ENCODE data around the gene TNS4. TPM values are rescaled to one million over a fixed set of nuclear protein-coding genes. Genes with fewer than 3 reads are reported as not detected.

The TNS4 gene
- total RNA-seq, 2 experiments from 2014 or later: 0.22 to 0.97 TPM

- ChIA-PET POLR2A (no interaction called here), CTCF (ENCODE audit: unreplicated experiment) (no interaction called here)
- H3K9me2 ChIP-seq (ENCODE audit: insufficient read depth, low read length): no peaks in the 10 kb centered on the region
- H3K27ac ChIP-seq (ENCODE audit: low read depth, low read length, poor library complexity, severe bottlenecking): no peak overlapping the region
- H3K9me3 ChIP-seq (ENCODE audit: low read length): no peaks in the 10 kb centered on the region
- no peaks in the 10 kb centered on the region for H3K4me1 ChIP-seq (ENCODE audit: insufficient read depth, low read length, poor library complexity, severe bottlenecking)
- no peaks in the 10 kb centered on the region for H4K20me1 ChIP-seq (ENCODE audit: insufficient read depth, low read length)
- BruUV-seq (replicated peaks): no TSS peak
- no peak overlapping the region for H3K4me2 ChIP-seq (ENCODE audit: low read length)
- no peak overlapping the region for H3K4me3 ChIP-seq (ENCODE audit: low read depth, low read length, poor library complexity, severe bottlenecking)
- intact Hi-C loops (cut with micrococcal nuclease; ENCODE audit: unreplicated experiment): no loop called here
- DNase-seq (ENCODE audit: low spot score): no peak
- H2AFZ ChIP-seq (ENCODE audit: low read length): no peak overlapping the region
- no peak for TF ChIP-seq CTCF (conservative IDR thresholded peaks at IDR 0.05; ENCODE audit: low read length)
- no peak for TF ChIP-seq EZH2phosphoT487 (IDR thresholded peaks at IDR 0.05; ENCODE audit: borderline replicate concordance, low read depth, low read length)
- H3K36me3 ChIP-seq (ENCODE audit: insufficient read depth, low read length): no peaks in the 10 kb centered on the region
- no peaks in the 10 kb centered on the region for H3K79me2 ChIP-seq (ENCODE audit: insufficient read depth, low read depth, low read length)
Observed at GRCh38 chr17:40445751-40446468, 55.5 kb downstream of the TNS4 start.

GRCh38 chr17:40443988-40444899 lies 57.2 kb downstream of the TNS4 start:
- Histone ChIP-seq H3K9me3 (ENCODE audit: low read length) (no peaks in the 10 kb centered on the region), H3K27ac (ENCODE audit: low read depth, low read length, poor library complexity, severe bottlenecking) (no peak overlapping the region), H3K79me2 (ENCODE audit: insufficient read depth, low read depth, low read length) (no peaks in the 10 kb centered on the region), H3K9me2 (ENCODE audit: insufficient read depth, low read length) (no peaks in the 10 kb centered on the region), H3K4me2 (ENCODE audit: low read length) (no peak overlapping the region; the same call in 1 of the 2 replicates), H3K4me1 (ENCODE audit: insufficient read depth, low read length, poor library complexity, severe bottlenecking) (no peaks in the 10 kb centered on the region), H3K4me3 (ENCODE audit: low read depth, low read length, poor library complexity, severe bottlenecking) (no peak overlapping the region), H2AFZ (ENCODE audit: low read length) (no peak overlapping the region), H4K20me1 (ENCODE audit: insufficient read depth, low read length) (no peaks in the 10 kb centered on the region), H3K36me3 (ENCODE audit: insufficient read depth, low read length) (no peaks in the 10 kb centered on the region)
- no TSS peak for BruUV-seq (replicated peaks)
- intact Hi-C loops (cut with micrococcal nuclease; ENCODE audit: unreplicated experiment): loop anchor here (5.0 kb wide), 1 partner anchor 87 kb away; no protein-coding TSS in a partner anchor
- CTCF ChIA-PET (ENCODE audit: unreplicated experiment): no interaction called here
- POLR2A ChIA-PET: no interaction called here
- TF ChIP-seq EZH2phosphoT487 (IDR thresholded peaks at IDR 0.05; ENCODE audit: borderline replicate concordance, low read depth, low read length) (no peak), CTCF (conservative IDR thresholded peaks at IDR 0.05; ENCODE audit: low read length) (no peak)
- DNase-seq (ENCODE audit: low spot score): no peak
